Inferior parietal cortex (tissue), 1 donor: Measurements from ENCODE around the gene S100B.
"Not testable (repeated sequence)": the region's sequence is repeated elsewhere in the genome, so short reads cannot be mapped to it uniquely, and the experiment has no call there.

Experiments used
- DNase-seq: peaks from one replicate; pipeline ENCODE4 v3.0.0-alpha.2; 2016; ENCODE audit errors: extremely low spot score

The S100B gene

GRCh38 chr21:46600978-46601377, 3.9 kb downstream of the S100B start:
- DNase-seq, result no peak

GRCh38 chr21:46600305-46600704, 4.6 kb downstream of the S100B start:
- DNase-seq, result no peak

- no peak for DNase-seq
Measured at GRCh38 chr21:46598581-46599572, 6.0 kb downstream of the S100B start.

GRCh38 chr21:46597896-46598343, 7.0 kb downstream of the S100B start:
- no peak for DNase-seq

GRCh38 chr21:46597031-46597430, 7.9 kb downstream of the S100B start:
- no peak for DNase-seq

GRCh38 chr21:46596201-46596600, 8.7 kb downstream of the S100B start:
- no peak for DNase-seq

GRCh38 chr21:46594276-46594675, 10.6 kb downstream of the S100B start:
- DNase-seq, result no peak

- no peak for DNase-seq
Measured at GRCh38 chr21:46585191-46585953, 19.5 kb downstream of the S100B start.

- DNase-seq, result no peak
Measured at GRCh38 chr21:46581780-46582307, 23.0 kb downstream of the S100B start.

GRCh38 chr21:46579394-46579793, 25.5 kb downstream of the S100B start:
- DNase-seq, result not testable (repeated sequence)

- DNase-seq, result not testable (repeated sequence)
Measured at GRCh38 chr21:46577786-46578185, 27.1 kb downstream of the S100B start.

- DNase-seq, result no peak
Measured at GRCh38 chr21:46572850-46573249, 32.0 kb downstream of the S100B start.

GRCh38 chr21:46570631-46571030, 34.3 kb downstream of the S100B start:
- no peak for DNase-seq

GRCh38 chr21:46570119-46570518, 34.8 kb downstream of the S100B start:
- no peak for DNase-seq

GRCh38 chr21:46569081-46569480, 35.8 kb downstream of the S100B start:
- no peak for DNase-seq

GRCh38 chr21:46568562-46568961, 36.3 kb downstream of the S100B start:
- no peak for DNase-seq

- no peak for DNase-seq
Measured at GRCh38 chr21:46567348-46567747, 37.5 kb downstream of the S100B start.

GRCh38 chr21:46564391-46564790, 40.5 kb downstream of the S100B start:
- DNase-seq, result no peak

GRCh38 chr21:46562964-46563607, 41.8 kb downstream of the S100B start:
- DNase-seq, result no peak

GRCh38 chr21:46562472-46562871, 42.4 kb downstream of the S100B start:
- DNase-seq, result no peak

- no peak for DNase-seq
Measured at GRCh38 chr21:46561445-46562090, 43.3 kb downstream of the S100B start.
